Activated B cell treated with CpG ODN at 0.5 μM for 24 hours (primary cell): ENCODE measurements around the gene PHLPP1. TPM values are rescaled to one million over a fixed set of nuclear protein-coding genes. Genes with fewer than 3 reads are reported as not detected.

Experiments
- ATAC-seq: fragments of 200-7000 bp; cut with Tn5 transposase; one replicate; pipeline ENCODE4 v1.10.0; 2021; ENCODE audit warnings: low read depth, mild to moderate bottlenecking, moderate library complexity
- CTCF ChIA-PET: fragments of 350-600 bp; sonication (Branson Sonifier 250); formaldehyde crosslinking; loops from one replicate; lab custom pipeline; 2021; ENCODE audit warnings: antibody characterized with exemption; lab: Charles Lee
- POLR2A ChIA-PET: fragments of 350-600 bp; sonication (Branson Sonifier 250); formaldehyde crosslinking; loops from one replicate; lab custom pipeline; 2021; ENCODE audit warnings: antibody characterized with exemption; lab: Charles Lee
- DNase-seq: peaks from one replicate; pipeline ENCODE4 v3.0.0; 2022
- H3K27ac Mint-ChIP-seq: one replicate; pipeline ENCODE4 v1.8.0; 2020; ENCODE audit warnings: mixed read lengths
- H3K27me3 Mint-ChIP-seq: one replicate; pipeline ENCODE4 v1.8.0; 2021; ENCODE audit warnings: mixed read lengths
- H3K36me3 Mint-ChIP-seq: one replicate; pipeline ENCODE4 v1.8.0; 2021; ENCODE audit warnings: low read depth, mixed read lengths
- H3K4me1 Mint-ChIP-seq: one replicate; pipeline ENCODE4 v1.8.0; 2021; ENCODE audit warnings: mixed read lengths
- H3K4me3 Mint-ChIP-seq: one replicate; pipeline ENCODE4 v1.8.0; 2020; ENCODE audit warnings: mild to moderate bottlenecking, mixed read lengths
- H3K9me3 Mint-ChIP-seq: one replicate; pipeline ENCODE4 v1.8.0; 2020; ENCODE audit warnings: mixed read lengths
- intact Hi-C: fragments of 100-400 bp; cut with micrococcal nuclease; formaldehyde crosslinking; loops from one replicate; pipeline ENCODE4 v1.15.1; 2024
- total RNA-seq: library from RNA; stranded (reverse); gene quantifications from 2 replicates; pipeline ENCODE4 v1.2.3, GENCODE V29; 2022
- TF ChIP-seq, protein P1 (sequence below): fragments of 200-600 bp; IDR thresholded peaks from one replicate; pipeline ENCODE4 v1.8.0; 2022; ENCODE audit warnings: antibody characterized with exemption, mild to moderate bottlenecking

The PHLPP1 gene
- total RNA-seq, 1 donor from 2014 or later = 16.1 TPM

DNA sequence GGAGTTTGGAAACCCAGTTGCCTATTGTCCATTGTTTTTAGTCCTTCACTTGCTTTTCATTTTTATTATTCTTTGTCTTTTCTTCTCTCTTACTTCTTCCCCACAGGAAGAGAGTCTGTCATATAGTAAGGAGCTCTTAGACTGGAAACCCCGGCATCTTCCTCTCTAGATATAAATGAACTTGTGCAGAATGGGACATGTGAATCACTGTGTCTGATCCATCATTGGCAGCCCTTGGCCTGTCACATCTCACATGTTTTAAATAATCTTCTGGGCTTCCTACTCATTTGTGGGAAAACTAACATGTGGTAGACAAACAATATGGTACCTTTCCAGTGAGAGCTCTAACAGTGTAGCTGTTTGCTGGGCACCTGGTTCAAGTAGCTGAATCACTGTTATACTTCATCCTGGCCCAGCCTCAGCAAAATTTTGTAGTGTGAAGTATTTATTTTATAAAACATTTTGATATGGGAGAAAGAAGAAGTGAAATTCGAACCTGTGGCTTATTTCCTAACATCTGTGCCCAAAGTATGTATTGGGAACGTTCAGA lies 112.8 kb downstream of the PHLPP1 start:
- Mint-ChIP-seq H3K36me3 (peaks cover 11% of the 10 kb centered on the region), H3K4me1 (peaks cover 31% of the 10 kb centered on the region), H3K27ac (no peak overlapping the region), H3K4me3 (no peak overlapping the region), H3K27me3 (no peaks in the 10 kb centered on the region), H3K9me3 (no peaks in the 10 kb centered on the region)
- ATAC-seq (no peak), DNase-seq (no peak)
- ChIA-PET CTCF (no interaction called here), POLR2A (interaction anchor here (0.6 kb wide), 1 partner anchor 25 kb away, joined by 4 read pairs; no protein-coding TSS in a partner anchor)
- TF ChIP-seq, protein P1, sequence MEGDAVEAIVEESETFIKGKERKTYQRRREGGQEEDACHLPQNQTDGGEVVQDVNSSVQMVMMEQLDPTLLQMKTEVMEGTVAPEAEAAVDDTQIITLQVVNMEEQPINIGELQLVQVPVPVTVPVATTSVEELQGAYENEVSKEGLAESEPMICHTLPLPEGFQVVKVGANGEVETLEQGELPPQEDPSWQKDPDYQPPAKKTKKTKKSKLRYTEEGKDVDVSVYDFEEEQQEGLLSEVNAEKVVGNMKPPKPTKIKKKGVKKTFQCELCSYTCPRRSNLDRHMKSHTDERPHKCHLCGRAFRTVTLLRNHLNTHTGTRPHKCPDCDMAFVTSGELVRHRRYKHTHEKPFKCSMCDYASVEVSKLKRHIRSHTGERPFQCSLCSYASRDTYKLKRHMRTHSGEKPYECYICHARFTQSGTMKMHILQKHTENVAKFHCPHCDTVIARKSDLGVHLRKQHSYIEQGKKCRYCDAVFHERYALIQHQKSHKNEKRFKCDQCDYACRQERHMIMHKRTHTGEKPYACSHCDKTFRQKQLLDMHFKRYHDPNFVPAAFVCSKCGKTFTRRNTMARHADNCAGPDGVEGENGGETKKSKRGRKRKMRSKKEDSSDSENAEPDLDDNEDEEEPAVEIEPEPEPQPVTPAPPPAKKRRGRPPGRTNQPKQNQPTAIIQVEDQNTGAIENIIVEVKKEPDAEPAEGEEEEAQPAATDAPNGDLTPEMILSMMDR = no peak
- intact Hi-C loops = loop anchor here (2.0 kb wide), 1 partner anchor 13 kb away; no protein-coding TSS in a partner anchor

DNA sequence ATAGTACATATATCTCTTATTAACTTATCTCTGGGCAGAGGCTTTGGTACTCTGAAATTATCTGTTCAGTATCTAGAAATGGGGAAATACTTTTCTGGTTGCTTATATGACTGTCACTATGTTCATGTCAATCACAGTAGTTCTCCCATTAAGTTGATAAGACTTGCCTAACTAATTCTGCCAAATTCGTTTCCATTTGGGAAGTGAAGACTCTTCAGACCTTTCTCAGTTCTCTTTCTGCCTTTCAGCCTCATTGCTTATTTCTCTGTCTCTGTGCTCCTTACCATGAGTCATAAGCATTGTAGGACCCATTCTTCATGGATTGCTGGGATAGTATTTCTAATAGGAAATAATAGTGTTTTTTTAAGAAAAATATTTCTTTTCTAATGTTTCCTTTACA lies 113.5 kb downstream of the PHLPP1 start:
- TF ChIP-seq, protein P1 = no peak
- intact Hi-C loops = loop anchor here (2.0 kb wide), 1 partner anchor 14 kb away; no protein-coding TSS in a partner anchor
- Mint-ChIP-seq H3K27ac (no peak overlapping the region), H3K4me3 (no peak overlapping the region), H3K4me1 (peaks cover 35% of the 10 kb centered on the region), H3K9me3 (no peaks in the 10 kb centered on the region), H3K27me3 (no peaks in the 10 kb centered on the region), H3K36me3 (peaks cover 11% of the 10 kb centered on the region)
- ChIA-PET CTCF (no interaction called here), POLR2A (interaction anchor here (0.6 kb wide), 1 partner anchor 25 kb away, joined by 4 read pairs; no protein-coding TSS in a partner anchor)
- no peak for DNase-seq
- ATAC-seq = peak; percentile 25

DNA sequence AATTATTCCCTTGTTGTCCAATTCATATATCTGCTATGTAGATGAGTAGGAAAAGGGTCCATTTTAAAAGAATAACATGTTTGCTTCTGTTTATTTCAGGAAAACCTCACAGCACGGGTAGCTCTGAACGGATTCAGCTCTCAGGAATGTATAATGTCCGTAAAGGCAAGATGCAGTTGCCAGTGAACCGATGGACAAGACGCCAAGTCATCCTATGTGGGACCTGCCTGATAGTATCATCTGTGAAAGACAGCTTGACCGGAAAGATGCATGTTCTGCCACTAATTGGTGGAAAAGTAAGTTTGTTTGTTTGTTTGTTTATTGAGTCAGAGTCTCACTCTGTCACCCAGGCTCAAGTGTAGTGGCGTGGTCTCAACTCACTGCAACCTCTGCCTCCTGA lies 114.6 kb downstream of the PHLPP1 start:
- no peak for ATAC-seq
- no peak for DNase-seq
- Mint-ChIP-seq H3K4me3 (no peak overlapping the region), H3K9me3 (no peaks in the 10 kb centered on the region), H3K4me1 (peaks cover 35% of the 10 kb centered on the region), H3K36me3 (peaks cover 11% of the 10 kb centered on the region), H3K27ac (no peak overlapping the region), H3K27me3 (no peaks in the 10 kb centered on the region)
- ChIA-PET CTCF (no interaction called here), POLR2A (no interaction called here)
- intact Hi-C loops = loop anchor here (2.0 kb wide), 1 partner anchor 15 kb away; no protein-coding TSS in a partner anchor
- TF ChIP-seq, protein P1 = no peak

DNA sequence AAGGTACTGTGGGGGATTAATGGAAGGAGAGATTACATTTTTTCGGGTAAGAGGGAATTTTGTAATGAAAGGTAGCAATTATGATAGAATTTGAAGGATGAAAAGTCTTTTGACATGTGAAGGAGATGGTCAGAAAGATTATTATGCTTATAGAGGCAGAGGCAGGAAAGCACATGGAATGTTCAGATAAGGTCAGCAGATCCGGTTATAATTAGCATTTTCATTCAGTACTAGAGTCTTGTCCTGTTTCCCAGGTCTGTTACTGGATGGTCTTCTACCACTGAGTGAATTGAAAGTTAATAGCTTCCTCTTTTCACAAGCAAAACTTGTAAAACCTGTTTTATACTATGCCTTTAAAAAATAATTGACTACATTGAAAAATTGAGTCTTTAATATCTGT lies 116.9 kb downstream of the PHLPP1 start:
- H3K4me3 Mint-ChIP-seq = no peak overlapping the region
- H3K9me3 Mint-ChIP-seq = no peaks in the 10 kb centered on the region
- POLR2A ChIA-PET = no interaction called here
- DNase-seq = no peak
- TF ChIP-seq, protein P1 = no peak
- H3K27ac Mint-ChIP-seq = no peak overlapping the region
- H3K4me1 Mint-ChIP-seq = peaks cover 34% of the 10 kb centered on the region
- CTCF ChIA-PET = no interaction called here
- intact Hi-C loops = no loop called here
- H3K36me3 Mint-ChIP-seq = peaks cover 11% of the 10 kb centered on the region
- ATAC-seq = no peak
- no peaks in the 10 kb centered on the region for H3K27me3 Mint-ChIP-seq

DNA sequence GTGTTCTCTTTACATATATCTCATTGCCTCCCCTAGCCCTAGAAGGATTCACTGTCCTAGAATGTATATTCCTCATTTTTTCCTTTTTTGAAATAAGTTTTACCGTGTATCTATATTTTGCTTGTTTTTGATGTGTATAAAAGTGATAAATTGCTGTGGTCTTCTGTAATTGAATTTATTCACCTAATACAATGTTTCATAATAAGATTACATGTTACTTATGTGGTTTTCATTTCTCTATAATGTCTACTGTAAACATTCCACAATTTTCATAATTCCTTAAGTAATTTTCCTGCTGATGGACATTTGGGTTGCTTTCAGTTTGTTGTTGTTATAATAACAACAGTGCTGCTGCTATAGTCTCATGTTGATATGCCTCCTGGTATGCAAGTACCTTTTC lies 118.2 kb downstream of the PHLPP1 start:
- POLR2A ChIA-PET = no interaction called here
- peaks cover 11% of the 10 kb centered on the region for H3K36me3 Mint-ChIP-seq
- H3K27me3 Mint-ChIP-seq = no peaks in the 10 kb centered on the region
- peaks cover 35% of the 10 kb centered on the region for H3K4me1 Mint-ChIP-seq
- no peak overlapping the region for H3K4me3 Mint-ChIP-seq
- ATAC-seq = no peak
- no peak overlapping the region for H3K27ac Mint-ChIP-seq
- intact Hi-C loops = no loop called here
- TF ChIP-seq, protein P1 = no peak
- CTCF ChIA-PET = no interaction called here
- H3K9me3 Mint-ChIP-seq = no peaks in the 10 kb centered on the region
- DNase-seq = no peak
